HG02840 (cell line): Measurements from ENCODE around the gene C16orf92.
"Not testable (repeated sequence)": the region's sequence is repeated elsewhere in the genome, so short reads cannot be mapped to it uniquely, and the experiment has no call there.

ENCODE experiments used
- ATAC-seq: cut with Tn5 transposase; IDR thresholded peaks from one replicate; pipeline ENCODE4 v1.9.1; 2021; ENCODE audit warnings: mild to moderate bottlenecking, moderate library complexity, moderate number of reproducible peaks; ENCODE audit not compliant: unreplicated experiment, low FRiP score

The C16orf92 gene

GRCh38 chr16:30003670-30004423 is 19.2 kb upstream of the C16orf92 start:
- ATAC-seq, result no peak

DNA sequence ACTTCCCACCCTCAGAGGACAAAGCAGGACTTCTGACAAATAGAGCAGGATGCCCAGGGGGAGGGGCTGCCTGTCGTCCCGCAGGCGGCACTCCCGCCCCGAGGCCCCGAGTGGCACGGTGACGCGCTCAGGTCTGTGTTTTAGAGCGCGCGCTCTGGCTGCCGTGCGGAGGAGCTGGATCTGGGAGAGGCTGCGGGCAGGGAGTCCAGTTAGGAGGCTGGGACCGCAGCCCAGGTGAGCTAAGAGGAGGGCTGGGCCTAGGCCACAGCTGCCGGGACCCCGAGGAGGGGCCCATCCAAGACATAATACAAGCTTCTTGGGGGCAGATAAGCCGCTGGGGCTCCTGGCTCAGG is 18.6 kb upstream of the C16orf92 start:
- no peak for ATAC-seq

DNA sequence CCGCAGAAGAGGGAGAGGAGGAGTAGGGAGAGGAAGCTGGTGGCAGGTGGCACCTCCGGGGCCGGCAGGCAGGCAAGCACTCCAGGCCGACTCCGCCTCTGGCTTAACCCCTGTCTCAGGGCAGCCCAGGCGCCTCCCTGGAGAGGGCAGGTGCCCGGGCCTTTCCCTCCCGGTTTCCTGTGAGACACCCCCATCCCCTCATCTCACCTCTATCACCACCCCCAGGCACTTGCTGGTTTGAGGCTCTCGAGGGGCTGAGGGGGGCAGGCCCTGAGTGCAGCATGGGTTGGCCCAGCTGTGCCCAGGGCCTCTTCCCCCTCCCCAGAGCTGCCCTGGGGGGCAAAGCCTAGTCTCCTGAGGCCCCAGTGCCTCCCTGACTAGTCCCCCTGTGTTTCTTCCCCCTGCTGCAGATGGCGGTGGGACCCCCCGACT is 18.2 kb upstream of the C16orf92 start:
- ATAC-seq, result no peak

GRCh38 chr16:30005341-30006094 is 17.5 kb upstream of the C16orf92 start:
- ATAC-seq, result no peak

DNA sequence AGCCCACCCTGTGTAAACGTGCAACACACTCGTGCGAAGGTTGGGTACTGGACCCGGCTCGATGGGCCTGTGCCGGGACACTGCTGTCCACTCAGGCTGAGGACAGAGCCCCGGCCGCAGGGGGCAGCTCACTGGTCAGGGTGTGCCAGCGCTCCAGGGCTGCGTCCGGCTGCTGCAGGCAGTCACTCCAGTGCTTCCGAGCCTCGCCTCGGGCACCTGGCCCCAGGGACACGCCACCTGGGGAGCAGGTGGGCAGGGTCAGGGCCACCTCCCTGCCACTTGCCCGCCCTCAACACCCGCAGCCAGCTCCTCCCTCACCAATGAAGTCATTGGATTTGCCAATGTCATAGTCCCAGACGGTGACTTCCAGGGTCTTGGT is 16.9 kb upstream of the C16orf92 start:
- no peak for ATAC-seq

GRCh38 chr16:30006659-30007377 is 16.2 kb upstream of the C16orf92 start:
- ATAC-seq, result no peak

- ATAC-seq, result no peak
These were observed 15.6 kb upstream of the C16orf92 start for GRCh38 chr16:30007378-30007895.

- no peak for ATAC-seq
These were observed 13.7 kb upstream of the C16orf92 start for GRCh38 chr16:30009085-30009862.

DNA sequence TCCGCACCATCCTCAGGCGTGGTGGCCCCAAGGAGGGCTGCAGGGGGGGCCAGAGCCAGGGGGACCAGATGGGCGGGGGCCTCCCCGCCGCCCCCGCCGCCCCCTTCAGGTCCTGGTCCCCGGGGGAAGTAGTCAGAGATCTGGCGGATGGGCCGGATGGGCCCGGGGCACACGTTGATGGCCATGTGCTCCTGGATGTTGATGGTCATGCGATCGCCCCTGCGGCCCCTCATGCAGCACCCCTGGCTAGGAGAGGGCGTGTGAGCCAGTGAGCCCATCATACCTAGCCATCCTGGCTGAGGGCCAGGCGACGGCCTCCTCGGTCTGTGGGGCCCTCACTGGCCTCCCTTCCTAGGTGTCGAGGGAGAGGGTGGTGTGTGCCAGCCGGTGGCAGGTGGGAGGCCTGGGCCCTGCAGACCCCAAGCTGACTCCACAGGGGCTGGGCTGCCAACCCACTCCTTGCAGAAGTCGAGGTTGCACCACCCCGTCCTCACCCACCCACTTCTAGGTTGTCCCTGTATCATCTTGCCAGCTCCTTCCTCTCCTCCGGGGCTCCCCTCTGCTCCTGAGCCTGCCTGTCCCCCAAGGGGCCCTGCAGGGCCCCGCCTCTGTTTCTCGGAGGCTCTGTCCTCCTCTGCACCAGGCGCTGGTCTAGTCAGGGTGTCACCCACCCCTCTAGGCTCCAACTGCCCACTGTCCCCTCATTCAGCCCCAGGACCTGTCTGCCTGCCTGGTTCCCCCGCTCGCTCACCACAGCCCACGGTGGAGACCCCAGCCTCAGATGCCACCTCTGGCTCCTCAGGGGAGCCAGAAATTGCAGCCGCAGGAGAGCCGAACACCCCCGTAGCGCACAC is 12.8 kb upstream of the C16orf92 start:
- ATAC-seq, result no peak

- no peak for ATAC-seq
These were observed 11.9 kb upstream of the C16orf92 start, which contains the start of gene DOC2A for GRCh38 chr16:30010844-30011713. TSS of gene DOC2A (minus strand) at chr16:30011027. CDS start at chr16:30010222, 805 bp downstream.

GRCh38 chr16:30011714-30012504 is 11.1 kb upstream of the C16orf92 start:
- ATAC-seq, result no peak

GRCh38 chr16:30012598-30012997 is 10.4 kb upstream of the C16orf92 start:
- not testable (repeated sequence) for ATAC-seq

DNA sequence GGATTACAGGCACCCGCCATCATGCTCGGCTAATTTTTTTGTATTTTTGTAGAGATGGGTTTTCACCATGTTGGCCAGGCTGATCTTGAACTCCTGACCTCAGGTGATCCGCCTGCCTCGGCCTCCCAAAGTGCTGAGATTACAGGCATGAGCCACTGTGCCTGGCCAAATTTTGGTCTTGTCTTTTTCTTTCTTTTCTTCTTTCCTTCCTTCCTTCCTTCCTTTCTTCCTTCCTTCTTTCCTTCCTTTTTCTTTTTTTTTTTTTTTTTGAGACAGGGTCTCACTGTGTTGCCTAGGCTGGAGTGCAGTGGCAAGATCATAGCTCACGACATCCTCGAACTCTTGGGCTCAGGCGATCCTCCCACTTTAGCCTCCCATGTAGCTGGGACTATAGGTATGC is 7.5 kb upstream of the C16orf92 start:
- ATAC-seq, result not testable (repeated sequence)

- ATAC-seq, result no peak
These were observed 6.3 kb upstream of the C16orf92 start for GRCh38 chr16:30016555-30017276.

GRCh38 chr16:30017277-30017656 is 5.7 kb upstream of the C16orf92 start:
- no peak for ATAC-seq

DNA sequence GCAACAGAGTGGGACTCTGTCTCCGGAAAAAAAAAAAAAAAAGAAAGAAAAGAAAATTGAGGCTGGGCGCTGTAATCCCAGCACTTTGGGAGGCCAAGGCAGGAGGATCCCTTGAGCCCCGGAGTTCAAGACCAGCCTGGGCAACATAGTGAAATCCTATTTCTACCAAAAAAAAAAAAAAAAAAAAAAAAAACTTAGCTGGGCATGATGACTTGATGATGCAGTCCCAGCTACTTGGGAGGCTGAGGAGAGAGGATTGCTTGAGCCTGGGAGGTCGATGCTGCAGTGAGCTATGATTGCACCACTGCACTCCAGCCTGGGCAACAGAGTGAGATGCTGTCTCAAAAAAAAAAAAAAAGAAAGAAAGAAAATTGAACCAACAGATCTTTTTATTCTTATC is 5.1 kb upstream of the C16orf92 start:
- ATAC-seq, result not testable (repeated sequence)

DNA sequence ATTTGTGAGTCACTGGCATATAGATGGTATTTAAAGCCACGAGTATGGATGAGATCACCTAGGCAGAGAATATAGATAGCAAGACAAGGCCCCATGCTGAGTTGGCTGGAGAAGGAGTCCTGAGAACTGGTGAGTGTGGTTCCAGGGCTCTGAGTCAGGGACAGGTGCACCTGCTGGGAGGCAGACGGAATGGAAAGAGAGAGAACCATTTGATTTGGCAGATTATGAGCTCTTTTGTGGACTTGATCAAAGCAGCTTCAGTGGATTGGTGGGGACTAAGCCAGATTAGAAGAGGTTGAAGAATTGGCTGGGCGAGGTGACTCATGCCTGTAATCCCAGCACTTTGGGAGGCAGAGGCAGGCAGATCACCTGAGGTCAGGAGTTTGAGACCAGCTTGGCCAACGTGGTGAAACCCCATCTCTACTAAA is 4.3 kb upstream of the C16orf92 start:
- ATAC-seq, result no peak
